Fibroblast of villous mesenchyme (primary cell): ENCODE measurements around the gene CYREN. TPM values are rescaled to one million over a fixed set of nuclear protein-coding genes. Genes with fewer than 3 reads are reported as not detected.
A peak's percentile ranks its signal among the peaks of the same experiment; 100 is the strongest.

Experiments used
- DNase-seq: peaks from one replicate; pipeline ENCODE4 v3.0.0-alpha.2; 2010; ENCODE audit warnings: low read depth
- H3K4me3 ChIP-seq: 2 replicates; pipeline ENCODE4 v1.5.1; 2011; ENCODE audit warnings: low read depth, mild to moderate bottlenecking, low read length
- CTCF ChIP-seq: IDR thresholded peaks from 2 replicates; pipeline ENCODE4 v1.5.1; 2012; ENCODE audit warnings: low read depth, mild to moderate bottlenecking, low read length; ENCODE audit not compliant: insufficient read depth
- total RNA-seq: library from RNA; depleted of rRNA; stranded (reverse); fragments of >200 nt; gene quantifications from 2 replicates; pipeline ENCODE4 v1.2.3, GENCODE V29; 2012

CYREN gene
- total RNA-seq, 1 donor, result 34.1 TPM

- no peak for TF ChIP-seq CTCF
- DNase-seq, result no peak
- H3K4me3 ChIP-seq, result no peak overlapping the region
Observed at GRCh38 chr7:135165862-135166261, 4.6 kb downstream of the CYREN start.

- no peak for TF ChIP-seq CTCF
- H3K4me3 ChIP-seq, result no peak overlapping the region
- DNase-seq, result no peak
Observed at GRCh38 chr7:135164357-135165061, 6.0 kb downstream of the CYREN start.

- no peak for TF ChIP-seq CTCF
- no peak for DNase-seq
- no peak overlapping the region for H3K4me3 ChIP-seq
Observed at GRCh38 chr7:135162382-135163001, 8.0 kb downstream of the CYREN start.

- no peak for TF ChIP-seq CTCF
- no peak overlapping the region for H3K4me3 ChIP-seq
- DNase-seq, result no peak
Observed at GRCh38 chr7:135161669-135162068, 8.8 kb downstream of the CYREN start.

GRCh38 chr7:135160858-135161653 is 9.5 kb downstream of the CYREN start:
- DNase-seq, result peak; percentile 60
- no peak overlapping the region for H3K4me3 ChIP-seq
- peak; percentile 5 for TF ChIP-seq CTCF

- no peak overlapping the region for H3K4me3 ChIP-seq
- no peak for TF ChIP-seq CTCF
- DNase-seq, result peak; percentile 81
Observed at GRCh38 chr7:135160098-135160857, 10.2 kb downstream of the CYREN start.
